ENCODE data around the gene GAS6. TPM values are rescaled to one million over a fixed set of nuclear protein-coding genes. Genes with fewer than 3 reads are reported as not detected.

Gene GAS6
- total RNA-seq, 1 donor from 2014 or later = 502 TPM

DNA sequence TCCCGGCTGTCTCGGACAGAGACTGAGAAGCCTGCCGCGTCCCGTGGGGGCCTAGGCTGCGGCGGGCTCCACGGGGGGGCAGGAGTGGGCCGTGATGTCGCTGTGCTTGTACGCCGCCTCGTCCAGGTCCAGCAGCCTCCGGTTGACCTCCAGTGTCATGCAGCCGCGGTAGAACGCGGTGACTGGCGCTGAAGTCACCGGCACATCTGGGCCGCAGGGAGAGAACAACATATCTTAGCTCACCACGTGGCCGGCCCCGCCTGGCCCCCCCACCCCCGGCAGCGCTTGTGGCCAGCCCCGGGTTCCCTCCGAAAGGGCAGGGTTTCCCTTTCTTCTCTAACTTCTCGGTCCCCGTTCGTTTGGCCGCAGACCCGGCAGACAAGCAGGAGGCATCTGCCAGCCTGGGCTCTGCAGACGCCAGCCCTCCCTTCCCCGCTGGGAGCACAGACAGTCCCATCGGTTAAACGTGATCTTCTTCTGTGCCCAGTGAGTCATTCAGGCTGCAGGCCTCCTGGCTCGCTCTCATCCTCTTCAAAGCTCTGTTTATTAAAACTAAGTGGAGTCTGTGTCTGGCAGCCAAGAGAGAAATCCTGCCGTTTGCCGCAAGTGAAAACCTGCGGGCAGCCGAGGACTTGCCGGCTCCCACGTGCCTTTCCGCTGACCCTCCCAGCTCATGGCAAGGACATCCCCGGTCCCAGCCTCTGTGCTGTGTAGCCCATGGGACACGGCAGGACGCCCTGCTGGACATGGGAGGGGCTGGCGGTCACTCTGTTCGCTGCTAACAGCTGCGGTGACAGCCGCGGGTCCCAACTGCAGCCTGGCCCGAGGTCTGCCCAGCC, 42.8 kb downstream of the GAS6 start:
- Histone ChIP-seq H3K4me3 (peak overlapping the region; percentile 18 to 19), H3K36me3 (peaks cover 53% of the 10 kb centered on the region in 2 donors), H3K4me1 (peaks cover 18 to 27% of the 10 kb centered on the region in 2 donors), H3K9me3 (no peaks in the 10 kb centered on the region), H3K27ac (peak overlapping the region; percentile 67 to 72), H3K27me3 (no peaks in the 10 kb centered on the region)
- DNase-seq (ENCODE audit: low spot score in 2 of 2) = peak; percentile 33 to 87
- TF ChIP-seq, protein P1, sequence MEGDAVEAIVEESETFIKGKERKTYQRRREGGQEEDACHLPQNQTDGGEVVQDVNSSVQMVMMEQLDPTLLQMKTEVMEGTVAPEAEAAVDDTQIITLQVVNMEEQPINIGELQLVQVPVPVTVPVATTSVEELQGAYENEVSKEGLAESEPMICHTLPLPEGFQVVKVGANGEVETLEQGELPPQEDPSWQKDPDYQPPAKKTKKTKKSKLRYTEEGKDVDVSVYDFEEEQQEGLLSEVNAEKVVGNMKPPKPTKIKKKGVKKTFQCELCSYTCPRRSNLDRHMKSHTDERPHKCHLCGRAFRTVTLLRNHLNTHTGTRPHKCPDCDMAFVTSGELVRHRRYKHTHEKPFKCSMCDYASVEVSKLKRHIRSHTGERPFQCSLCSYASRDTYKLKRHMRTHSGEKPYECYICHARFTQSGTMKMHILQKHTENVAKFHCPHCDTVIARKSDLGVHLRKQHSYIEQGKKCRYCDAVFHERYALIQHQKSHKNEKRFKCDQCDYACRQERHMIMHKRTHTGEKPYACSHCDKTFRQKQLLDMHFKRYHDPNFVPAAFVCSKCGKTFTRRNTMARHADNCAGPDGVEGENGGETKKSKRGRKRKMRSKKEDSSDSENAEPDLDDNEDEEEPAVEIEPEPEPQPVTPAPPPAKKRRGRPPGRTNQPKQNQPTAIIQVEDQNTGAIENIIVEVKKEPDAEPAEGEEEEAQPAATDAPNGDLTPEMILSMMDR (IDR thresholded peaks at IDR 0.05) = no peak
- intact Hi-C loops (cut with DNase I) = no loop called here

DNA sequence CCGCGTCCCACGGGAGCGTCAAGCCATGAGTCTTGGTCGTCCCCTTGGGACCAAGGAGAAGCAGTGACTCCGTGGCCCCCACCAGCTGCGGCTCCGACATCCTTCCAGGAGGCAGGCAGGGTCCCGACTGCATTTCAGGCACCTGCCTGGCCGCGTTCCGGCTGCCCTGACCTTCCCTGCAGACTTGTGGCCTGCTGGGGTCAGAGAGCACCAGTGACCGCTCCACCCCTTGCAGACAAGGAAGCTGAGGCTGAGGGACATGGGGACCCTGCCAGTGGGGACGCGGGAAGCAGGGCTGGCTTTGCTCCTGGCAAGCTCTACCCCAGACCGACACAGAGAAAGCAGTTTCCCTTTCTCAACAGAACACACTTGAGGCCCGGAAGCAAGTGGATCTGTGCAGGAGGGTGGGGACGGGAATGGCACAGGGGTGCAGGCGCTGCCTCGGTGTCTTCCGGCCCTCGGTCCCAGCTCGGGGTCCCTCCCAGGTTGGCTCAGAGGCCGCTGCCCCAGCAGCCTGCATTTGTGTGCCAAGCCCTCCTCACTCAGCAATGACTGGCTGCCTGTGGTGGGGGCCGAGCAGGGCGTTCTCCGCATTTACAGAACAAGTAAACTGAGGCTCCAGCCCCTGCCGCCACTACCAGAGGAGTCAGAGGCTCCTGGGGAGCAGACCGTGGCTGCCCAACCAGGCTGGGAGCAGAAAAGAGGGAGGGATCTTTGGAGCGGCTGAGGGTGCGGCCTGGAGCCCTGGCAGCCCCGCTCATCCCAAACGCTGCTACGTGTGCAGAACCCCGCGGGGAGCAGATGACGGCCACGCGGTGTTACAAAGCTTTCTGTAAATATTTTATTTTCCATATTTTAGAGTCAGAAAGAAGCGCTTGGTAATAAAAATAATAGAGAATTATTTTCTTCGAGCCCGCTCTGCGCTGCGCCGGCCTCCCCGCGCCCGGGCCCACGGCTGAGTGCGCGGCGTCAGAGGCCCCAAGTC, 43.9 kb downstream of the GAS6 start:
- no peak for DNase-seq (ENCODE audit: low spot score in 2 of 2)
- no peaks in the 10 kb centered on the region for H3K27me3 ChIP-seq
- peak overlapping the region in 1 of 2 donors; percentile 18 for H3K4me3 ChIP-seq
- peaks cover 18 to 27% of the 10 kb centered on the region in 2 donors for H3K4me1 ChIP-seq
- TF ChIP-seq, protein P1 (IDR thresholded peaks at IDR 0.05) = no peak
- intact Hi-C loops (cut with DNase I) = loop anchor here (5.0 kb wide), 1 partner anchor 407 kb away; no protein-coding TSS in a partner anchor
- no peaks in the 10 kb centered on the region for H3K9me3 ChIP-seq
- H3K36me3 ChIP-seq = peaks cover 43 to 48% of the 10 kb centered on the region in 2 donors
- peak overlapping the region; percentile 28 to 72 for H3K27ac ChIP-seq

DNA sequence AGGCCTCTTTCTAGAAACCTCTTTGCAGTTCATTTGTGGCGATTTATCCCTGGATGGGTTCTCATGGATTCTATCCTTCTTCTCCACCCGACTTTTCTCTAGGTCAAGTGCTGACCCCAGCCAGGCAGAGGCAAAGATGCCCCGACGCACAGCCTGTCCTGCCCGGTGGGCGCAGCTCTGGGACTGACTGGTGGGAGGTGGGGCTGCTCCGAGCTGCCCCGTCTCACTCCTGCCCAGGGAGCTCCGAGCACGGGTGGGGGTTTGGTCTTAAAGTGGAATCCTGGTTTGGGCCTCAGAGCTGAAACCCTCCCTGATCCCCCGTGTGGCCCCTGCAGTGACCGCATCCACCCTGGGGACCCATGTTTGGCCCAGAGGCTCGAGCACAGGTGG, 44.5 kb downstream of the GAS6 start:
- Histone ChIP-seq H3K9me3 (no peaks in the 10 kb centered on the region), H3K4me3 (no peak overlapping the region), H3K27ac (peak overlapping the region; percentile 72 to 77), H3K27me3 (no peaks in the 10 kb centered on the region), H3K4me1 (peaks cover 18 to 32% of the 10 kb centered on the region in 2 donors), H3K36me3 (peaks cover 37 to 42% of the 10 kb centered on the region in 2 donors)
- intact Hi-C loops (cut with DNase I) = loop anchor here (5.0 kb wide), 1 partner anchor 408 kb away; no protein-coding TSS in a partner anchor
- TF ChIP-seq, protein P1 (IDR thresholded peaks at IDR 0.05) = no peak
- DNase-seq (ENCODE audit: low spot score in 2 of 2) = no peak

DNA sequence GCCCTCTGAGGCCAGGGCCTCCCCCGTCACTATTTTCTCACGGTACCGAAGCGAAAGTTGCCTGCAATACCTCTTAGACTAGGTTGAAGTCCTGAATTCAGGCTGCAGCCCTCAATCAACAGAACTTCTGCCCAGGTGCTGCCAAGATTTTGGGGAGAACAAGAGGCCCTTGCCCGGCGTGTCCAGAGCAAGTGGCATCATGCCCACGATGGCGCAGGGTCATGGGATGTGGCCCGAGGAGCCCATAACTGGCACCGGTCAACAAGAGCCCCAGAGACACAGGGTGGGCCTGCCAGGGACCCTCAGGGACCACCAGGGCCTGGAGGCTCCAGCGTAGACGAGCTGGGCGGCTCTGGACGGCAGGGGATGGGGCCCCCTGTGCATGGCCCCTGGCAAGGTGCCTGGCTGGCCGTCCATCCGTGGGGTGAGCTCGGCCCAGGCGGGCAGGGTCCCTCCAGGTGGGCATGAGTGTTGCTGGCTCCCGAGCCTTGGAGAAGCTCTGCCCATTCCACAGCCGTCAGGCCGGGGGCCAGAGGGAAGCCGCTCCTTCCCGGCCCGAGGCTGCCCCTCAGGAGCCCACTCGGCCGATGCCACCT, 45.1 kb downstream of the GAS6 start:
- Histone ChIP-seq H3K4me3 (no peak overlapping the region), H3K27ac (peak overlapping the region; percentile 72 to 77), H3K9me3 (no peaks in the 10 kb centered on the region), H3K27me3 (no peaks in the 10 kb centered on the region), H3K36me3 (peaks cover 33 to 39% of the 10 kb centered on the region in 2 donors), H3K4me1 (peaks cover 21 to 34% of the 10 kb centered on the region in 2 donors)
- intact Hi-C loops (cut with DNase I) = loop anchor here (5.0 kb wide), 1 partner anchor 409 kb away; no protein-coding TSS in a partner anchor
- TF ChIP-seq, protein P1 (IDR thresholded peaks at IDR 0.05) = no peak
- no peak for DNase-seq (ENCODE audit: low spot score in 2 of 2)
